Breast epithelium (tissue), 4 donors: Measurements from ENCODE around the gene CPNE7. TPM values are rescaled to one million over a fixed set of nuclear protein-coding genes. Genes with fewer than 3 reads are reported as not detected.

Source experiments
- DNase-seq, 2 donors: peaks; one replicate each; pipeline ENCODE4 v3.0.0-alpha.2; 2019; ENCODE audit warnings: low spot score in 2 of 2
- H3K27ac ChIP-seq, 2 donors: fragments of 200-600 bp; sonication (generic) in 1 of 2; one replicate each; pipeline ENCODE4 v1.5.1; 2016 to 2019; ENCODE audit warnings: mild to moderate bottlenecking in 1 of 2
- H3K27me3 ChIP-seq, 2 donors: fragments of 200-600 bp; sonication (generic) in 1 of 2; one replicate each; pipeline versions ENCODE4 v1.5.1 to v1.6.0; 2017 to 2019; ENCODE audit warnings: control low read depth in 1 of 2, mild to moderate bottlenecking in 1 of 2
- H3K36me3 ChIP-seq: fragments of 200-600 bp; one replicate; pipeline ENCODE4 v1.5.1; 2019
- H3K4me1 ChIP-seq, 2 donors: fragments of 200-600 bp; sonication (generic); one replicate each; pipeline ENCODE4 v1.5.1; 2016 to 2019; ENCODE audit warnings: control low read depth in 1 of 2
- H3K4me3 ChIP-seq, 3 donors: fragments of 200-600 bp; sonication (generic); 1 replicate in 2 of 3; 2 replicates in 1 of 3; pipeline ENCODE4 v1.5.1; 2016 to 2019; ENCODE audit warnings: mild to moderate bottlenecking in 3 of 3, moderate library complexity in 2 of 3
- H3K9me3 ChIP-seq, 2 donors: fragments of 200-600 bp; sonication (generic) in 1 of 2; one replicate each; pipeline ENCODE4 v1.5.1; 2016 to 2019; ENCODE audit warnings: control low read depth in 1 of 2
- POLR2A ChIP-seq: fragments of 450-650 bp; IDR thresholded peaks from one replicate; pipeline ENCODE4 v1.6.1; 2016; ENCODE audit warnings: antibody characterized with exemption, mild to moderate bottlenecking, moderate library complexity
- POLR2AphosphoS5 ChIP-seq, 3 donors: sonication (generic); formaldehyde crosslinking; IDR thresholded peaks; one replicate each; pipeline ENCODE4 v1.6.1; 2017; ENCODE audit warnings: antibody characterized with exemption in 3 of 3
- intact Hi-C: fragments of 100-400 bp; cut with DNase I; formaldehyde crosslinking; loops from one replicate; pipeline ENCODE4 v1.15.1; 2023; ENCODE audit warnings: low total_unique reads
- total RNA-seq, 3 donors: library from RNA; depleted of rRNA; stranded (reverse); fragments of >200 nt; gene quantifications; one replicate each; pipeline ENCODE4 v1.1.0, GENCODE V29; 2016
- TF ChIP-seq, protein P1 (sequence below), 3 donors: fragments of 450-650 bp; IDR thresholded peaks; one replicate each; pipeline ENCODE4 v1.5.1; 2016 to 2017; ENCODE audit warnings: antibody characterized with exemption in 3 of 3, mild to moderate bottlenecking in 3 of 3, moderate library complexity in 3 of 3

The CPNE7 gene
- total RNA-seq, 3 donors from 2014 or later: 1.2 to 4.9 TPM; not detected in 1

GRCh38 chr16:89554343-89554742 is 21.2 kb upstream of the CPNE7 start:
- Histone ChIP-seq H3K9me3 (no peaks in the 10 kb centered on the region), H3K36me3 (peaks cover 5% of the 10 kb centered on the region), H3K27ac (no peak overlapping the region), H3K4me3 (no peak overlapping the region), H3K4me1 (no peaks in the 10 kb centered on the region), H3K27me3 (no peaks in the 10 kb centered on the region)
- TF ChIP-seq POLR2AphosphoS5 (IDR thresholded peaks at IDR 0.05) (no peak), POLR2A (no peak)
- TF ChIP-seq, protein P1, sequence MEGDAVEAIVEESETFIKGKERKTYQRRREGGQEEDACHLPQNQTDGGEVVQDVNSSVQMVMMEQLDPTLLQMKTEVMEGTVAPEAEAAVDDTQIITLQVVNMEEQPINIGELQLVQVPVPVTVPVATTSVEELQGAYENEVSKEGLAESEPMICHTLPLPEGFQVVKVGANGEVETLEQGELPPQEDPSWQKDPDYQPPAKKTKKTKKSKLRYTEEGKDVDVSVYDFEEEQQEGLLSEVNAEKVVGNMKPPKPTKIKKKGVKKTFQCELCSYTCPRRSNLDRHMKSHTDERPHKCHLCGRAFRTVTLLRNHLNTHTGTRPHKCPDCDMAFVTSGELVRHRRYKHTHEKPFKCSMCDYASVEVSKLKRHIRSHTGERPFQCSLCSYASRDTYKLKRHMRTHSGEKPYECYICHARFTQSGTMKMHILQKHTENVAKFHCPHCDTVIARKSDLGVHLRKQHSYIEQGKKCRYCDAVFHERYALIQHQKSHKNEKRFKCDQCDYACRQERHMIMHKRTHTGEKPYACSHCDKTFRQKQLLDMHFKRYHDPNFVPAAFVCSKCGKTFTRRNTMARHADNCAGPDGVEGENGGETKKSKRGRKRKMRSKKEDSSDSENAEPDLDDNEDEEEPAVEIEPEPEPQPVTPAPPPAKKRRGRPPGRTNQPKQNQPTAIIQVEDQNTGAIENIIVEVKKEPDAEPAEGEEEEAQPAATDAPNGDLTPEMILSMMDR (IDR thresholded peaks at IDR 0.05): no peak
- intact Hi-C loops: loop anchor here (10.0 kb wide), 1 partner anchor 50 kb away; the partner anchor contains the start of gene SPG7
- DNase-seq: no peak

GRCh38 chr16:89555265-89555664 is 20.3 kb upstream of the CPNE7 start:
- intact Hi-C loops: loop anchor here (5.0 to 10.0 kb wide), 2 partner anchors 50 to 1893 kb away; partner anchors contain the start of gene SPG7
- Histone ChIP-seq H3K4me3 (no peak overlapping the region), H3K36me3 (peaks cover 5% of the 10 kb centered on the region)

GRCh38 chr16:89555780-89556179 is 19.8 kb upstream of the CPNE7 start:
- H3K27ac ChIP-seq: no peak overlapping the region
- H3K36me3 ChIP-seq: peaks cover 5% of the 10 kb centered on the region
- H3K4me1 ChIP-seq: no peaks in the 10 kb centered on the region
- no peaks in the 10 kb centered on the region for H3K27me3 ChIP-seq
- DNase-seq: no peak
- no peak for TF ChIP-seq POLR2A
- TF ChIP-seq, protein P1 (IDR thresholded peaks at IDR 0.05): no peak
- no peak for TF ChIP-seq POLR2AphosphoS5 (IDR thresholded peaks at IDR 0.05)
- intact Hi-C loops: loop anchor here (5.0 to 10.0 kb wide), 2 partner anchors 51 to 1893 kb away; partner anchors contain the start of gene SPG7
- no peaks in the 10 kb centered on the region for H3K9me3 ChIP-seq
- no peak overlapping the region for H3K4me3 ChIP-seq

More at GRCh38 chr16:89555265-89555664, 20.3 kb upstream of the CPNE7 start:
- Histone ChIP-seq H3K27ac (no peak overlapping the region), H3K4me1 (no peaks in the 10 kb centered on the region), H3K27me3 (no peaks in the 10 kb centered on the region), H3K9me3 (no peaks in the 10 kb centered on the region)
- TF ChIP-seq POLR2A (no peak), POLR2AphosphoS5 (IDR thresholded peaks at IDR 0.05) (no peak)
- TF ChIP-seq, protein P1 (IDR thresholded peaks at IDR 0.05): no peak
- DNase-seq: no peak

GRCh38 chr16:89556750-89557689 is 18.5 kb upstream of the CPNE7 start:
- Histone ChIP-seq H3K4me1 (no peaks in the 10 kb centered on the region), H3K36me3 (peaks cover 3% of the 10 kb centered on the region), H3K4me3 (no peak overlapping the region), H3K27ac (no peak overlapping the region), H3K27me3 (no peaks in the 10 kb centered on the region), H3K9me3 (no peaks in the 10 kb centered on the region)
- intact Hi-C loops: loop anchor here (5.0 to 10.0 kb wide), 2 partner anchors 52 to 1895 kb away; partner anchors contain the start of gene SPG7
- TF ChIP-seq POLR2AphosphoS5 (IDR thresholded peaks at IDR 0.05): no peak
- TF ChIP-seq, protein P1 (IDR thresholded peaks at IDR 0.05): peak in 2 of 3 donors; percentile 58 to 69
- DNase-seq: peak in 1 of 2 donors; percentile 76
